ENCODE results near the gene PGLYRP2.

Gene PGLYRP2

GRCh38 chr19:15456871-15457700, 22.2 kb downstream of the PGLYRP2 start:
- TF ChIP-seq POLR2A (IDR thresholded peaks at IDR 0.05; ENCODE audit: extremely low read depth, insufficient read length) (no peak), CTCF (IDR thresholded peaks at IDR 0.05; ENCODE audit: low read depth, low read length) (no peak), MYC (IDR thresholded peaks at IDR 0.05; ENCODE audit: low read depth, low read length) (no peak)
- TF ChIP-seq, protein P1, sequence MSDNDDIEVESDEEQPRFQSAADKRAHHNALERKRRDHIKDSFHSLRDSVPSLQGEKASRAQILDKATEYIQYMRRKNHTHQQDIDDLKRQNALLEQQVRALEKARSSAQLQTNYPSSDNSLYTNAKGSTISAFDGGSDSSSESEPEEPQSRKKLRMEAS (IDR thresholded peaks at IDR 0.05; ENCODE audit: low read depth, low read length), result no peak
- no peak for DNase-seq (ENCODE audit: low read depth)
- no peak overlapping the region for H3K4me3 ChIP-seq (ENCODE audit: low read depth, low read length)

GRCh38 chr19:15456441-15456840, 22.9 kb downstream of the PGLYRP2 start:
- H3K4me3 ChIP-seq (ENCODE audit: low read depth, low read length), result no peak overlapping the region
- DNase-seq (ENCODE audit: low read depth), result no peak
- TF ChIP-seq POLR2A (IDR thresholded peaks at IDR 0.05; ENCODE audit: extremely low read depth, insufficient read length) (no peak), CTCF (IDR thresholded peaks at IDR 0.05; ENCODE audit: low read depth, low read length) (no peak), MYC (IDR thresholded peaks at IDR 0.05; ENCODE audit: low read depth, low read length) (no peak)
- TF ChIP-seq, protein P1 (IDR thresholded peaks at IDR 0.05; ENCODE audit: low read depth, low read length), result no peak

- no peak for DNase-seq (ENCODE audit: low read depth)
- TF ChIP-seq MYC (IDR thresholded peaks at IDR 0.05; ENCODE audit: low read depth, low read length), result no peak
- no peak for TF ChIP-seq CTCF (IDR thresholded peaks at IDR 0.05; ENCODE audit: low read depth, low read length)
- TF ChIP-seq, protein P1 (IDR thresholded peaks at IDR 0.05; ENCODE audit: low read depth, low read length), result no peak
- TF ChIP-seq POLR2A (IDR thresholded peaks at IDR 0.05; ENCODE audit: extremely low read depth, insufficient read length), result no peak
Observed at GRCh38 chr19:15455996-15456395, 23.3 kb downstream of the PGLYRP2 start.

GRCh38 chr19:15453906-15454860, 25.1 kb downstream of the PGLYRP2 start:
- no peak for DNase-seq (ENCODE audit: low read depth)
- no peak overlapping the region for H3K4me3 ChIP-seq (ENCODE audit: low read depth, low read length)
- TF ChIP-seq POLR2A (IDR thresholded peaks at IDR 0.05; ENCODE audit: extremely low read depth, insufficient read length) (no peak), CTCF (IDR thresholded peaks at IDR 0.05; ENCODE audit: low read depth, low read length) (peak; percentile 7)

More at GRCh38 chr19:15455996-15456395, 23.3 kb downstream of the PGLYRP2 start:
- H3K4me3 ChIP-seq (ENCODE audit: low read depth, low read length), result no peak overlapping the region

GRCh38 chr19:15453091-15453578, 26.2 kb downstream of the PGLYRP2 start:
- no peak for TF ChIP-seq CTCF (IDR thresholded peaks at IDR 0.05; ENCODE audit: low read depth, low read length)
- TF ChIP-seq, protein P1 (IDR thresholded peaks at IDR 0.05; ENCODE audit: low read depth, low read length), result no peak
- no peak for TF ChIP-seq POLR2A (IDR thresholded peaks at IDR 0.05; ENCODE audit: extremely low read depth, insufficient read length)
- TF ChIP-seq MYC (IDR thresholded peaks at IDR 0.05; ENCODE audit: low read depth, low read length), result no peak
- DNase-seq (ENCODE audit: low read depth), result no peak
- no peak overlapping the region for H3K4me3 ChIP-seq (ENCODE audit: low read depth, low read length)
